HG03432 (cell line): ENCODE data around the gene PRDX3.
"Not testable (repeated sequence)": the region's sequence is repeated elsewhere in the genome, so short reads cannot be mapped to it uniquely, and the experiment has no call there.

Experiments used
- ATAC-seq: cut with Tn5 transposase; IDR thresholded peaks from one replicate; pipeline ENCODE4 v1.9.1; 2021; ENCODE audit warnings: mild to moderate bottlenecking, moderate library complexity; ENCODE audit not compliant: unreplicated experiment

PRDX3 gene

GRCh38 chr10:119165171-119166117, 13.2 kb downstream of the PRDX3 start, which contains the start of gene SFXN4:
Gene SFXN4, minus strand, starts transcription at chr10:119165714. Its CDS starts 67 bp downstream, at chr10:119165647.
- ATAC-seq: peak; percentile 96

GRCh38 chr10:119162452-119163092, 16.0 kb downstream of the PRDX3 start:
- ATAC-seq: no peak

GRCh38 chr10:119161680-119162451, 16.7 kb downstream of the PRDX3 start:
- ATAC-seq: no peak

GRCh38 chr10:119159332-119159731, 19.3 kb downstream of the PRDX3 start:
- ATAC-seq: no peak

GRCh38 chr10:119153661-119154060, 25.0 kb downstream of the PRDX3 start:
- no peak for ATAC-seq

- ATAC-seq: no peak
Observed at GRCh38 chr10:119153041-119153440, 25.6 kb downstream of the PRDX3 start.

GRCh38 chr10:119151601-119152000, 27.0 kb downstream of the PRDX3 start:
- not testable (repeated sequence) for ATAC-seq

GRCh38 chr10:119149729-119150128, 28.9 kb downstream of the PRDX3 start:
- ATAC-seq: no peak

GRCh38 chr10:119149157-119149556, 29.5 kb downstream of the PRDX3 start:
- ATAC-seq: no peak

- ATAC-seq: no peak
Observed at GRCh38 chr10:119143657-119144056, 35.0 kb downstream of the PRDX3 start.

GRCh38 chr10:119140603-119141245, 37.9 kb downstream of the PRDX3 start:
- ATAC-seq: no peak

GRCh38 chr10:119139464-119140067, 39.0 kb downstream of the PRDX3 start:
- no peak for ATAC-seq

GRCh38 chr10:119138346-119139306, 40.0 kb downstream of the PRDX3 start:
- no peak for ATAC-seq

- not testable (repeated sequence) for ATAC-seq
Observed at GRCh38 chr10:119137878-119138277, 40.7 kb downstream of the PRDX3 start.

GRCh38 chr10:119136084-119136483, 42.5 kb downstream of the PRDX3 start:
- ATAC-seq: no peak

- ATAC-seq: no peak
Observed at GRCh38 chr10:119135513-119135881, 43.1 kb downstream of the PRDX3 start.

- ATAC-seq: no peak
Observed at GRCh38 chr10:119133949-119134348, 44.7 kb downstream of the PRDX3 start.

GRCh38 chr10:119132521-119133345, 45.9 kb downstream of the PRDX3 start:
- ATAC-seq: no peak
